ENCODE data around the gene AHDC1. TPM values are rescaled to one million over a fixed set of nuclear protein-coding genes. Genes with fewer than 3 reads are reported as not detected.
A peak's percentile ranks its signal among the peaks of the same experiment; 100 is the strongest.

Gene AHDC1
- total and polyA plus RNA-seq, 10 of the 15 experiments (the other 5 are each of a cell fraction or from before 2014, with no cell fraction given) = 0.21 to 13.0 (median 1.4) TPM

DNA sequence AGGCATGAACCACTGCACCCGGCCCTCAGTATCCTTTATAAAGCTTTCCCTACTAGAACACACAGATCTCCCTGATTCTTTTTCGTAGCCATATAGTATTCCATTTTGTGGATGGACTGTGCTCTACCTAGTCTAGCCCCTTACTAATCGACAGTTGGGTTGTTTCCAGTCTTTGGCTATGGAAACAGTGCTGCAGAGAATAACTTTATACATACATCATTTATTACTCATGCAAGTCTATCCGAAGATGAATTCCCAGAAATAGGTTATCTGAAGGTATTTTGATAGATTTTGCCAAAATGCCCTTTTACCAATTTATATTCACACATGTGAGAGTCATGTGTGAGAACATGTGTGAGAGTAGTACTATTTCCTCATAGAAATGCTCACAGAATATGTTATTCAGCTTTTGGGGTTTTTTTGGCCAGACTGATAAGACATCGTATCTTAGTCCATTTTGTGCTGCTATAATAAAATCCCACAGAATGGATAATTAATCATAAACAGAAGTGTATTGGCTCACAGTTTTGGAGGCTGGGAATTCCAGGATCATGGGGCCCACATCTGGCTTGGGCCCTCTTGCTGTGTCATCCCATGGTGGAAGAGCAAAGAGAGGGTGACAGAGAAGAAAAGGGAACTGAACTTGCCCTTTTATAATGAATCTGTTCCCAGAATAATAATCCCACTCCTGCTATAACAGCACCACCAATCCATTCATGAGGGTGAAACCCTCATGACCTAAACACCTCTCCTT is 48.3 kb upstream of the AHDC1 start:
- Histone ChIP-seq H3K9me3 (replicated peaks; ENCODE audit: control insufficient read depth, insufficient read depth, low read length) (no peaks in the 10 kb centered on the region), H3K4me2 (ENCODE audit: control insufficient read depth, insufficient read depth) (no peak overlapping the region), H4K20me1 (ENCODE audit: control insufficient read depth, insufficient read depth) (no peaks in the 10 kb centered on the region), H2AFZ (ENCODE audit: control insufficient read depth, low read depth, low read length) (no peak overlapping the region), H3K27ac (ENCODE audit: control insufficient read depth, insufficient read depth) (no peak overlapping the region; the same call in 1 of the 2 replicates), H3K27me3 (replicated peaks in 1 of 2; ENCODE audit: control insufficient read depth in 2 of 2, insufficient read depth in 2 of 2, low read length in 1 of 2) (no peaks in the 10 kb centered on the region), H3K4me1 (ENCODE audit: control insufficient read depth, insufficient read depth, low read length) (peaks cover 43% of the 10 kb centered on the region), H3K9ac (ENCODE audit: control insufficient read depth, insufficient read depth, low read length) (no peak overlapping the region), H3K36me3 (ENCODE audit: control insufficient read depth in 2 of 2, insufficient read depth in 2 of 2, low read length in 1 of 2) (no peaks in the 10 kb centered on the region), H3K4me3 (no peak overlapping the region), H3K79me2 (ENCODE audit: control insufficient read depth, insufficient read depth, low read length) (no peaks in the 10 kb centered on the region)
- intact Hi-C loops (cut with micrococcal nuclease; ENCODE audit: unreplicated experiment) = no loop called here
- DNase-seq (ENCODE audit: low read depth, low spot score) = no peak
- ATAC-seq = no peak
- 90% methylated on average over 5 of the region's 5 CpGs for WGBS (ENCODE audit: insufficient coverage, insufficient replicate concordance, low lambda C conversion rate, missing lambda C conversion rate)
- TF ChIP-seq ESRRA (IDR thresholded peaks at IDR 0.05; ENCODE audit: low read length) (no peak), SPI1 (IDR thresholded peaks at IDR 0.05; ENCODE audit: borderline replicate concordance, insufficient read depth, low read depth, low read length) (0 out of 2 replicates have a peak, but pooled peaks have one; percentile 9), HSF1 (IDR thresholded peaks at IDR 0.05; ENCODE audit: low read depth, low read length) (no peak)
- POLR2A ChIA-PET = interaction anchor here (1.1 to 2.3 kb wide), 2 partner anchors 13 to 19 kb away, joined by 3 to 11 read pairs; no protein-coding TSS in a partner anchor
- BruUV-seq (replicated peaks) = no TSS peak
- SMC1A ChIA-PET (ENCODE audit: uncharacterized antibody, unreplicated experiment) = interaction anchor here (1.1 to 1.6 kb wide), 2 partner anchors 10 to 20 kb away, joined by 3 to 5 read pairs; partner anchors contain the start of gene IFI6
- in situ Hi-C loops (cut with MboI) = no loop called here
- RAD21 ChIA-PET (ENCODE audit: unreplicated experiment) = interaction anchor here (1.2 kb wide), 2 partner anchors 11 to 44 kb away, joined by 3 to 5 read pairs; no protein-coding TSS in a partner anchor
- CTCF ChIA-PET = interaction anchor here (1.3 kb wide), 1 partner anchor 14 kb away, joined by 4 read pairs; no protein-coding TSS in a partner anchor
- no peak for FAIRE-seq
